Measurements from ENCODE around the gene FGD3. TPM values are rescaled to one million over a fixed set of nuclear protein-coding genes. Genes with fewer than 3 reads are reported as not detected.

Gene FGD3
- total and polyA plus RNA-seq, 2 donors (not counting 1 experiment from before 2014, with no cell fraction given): 130 to 134 TPM

- 28% methylated on average over 12 of the region's 12 CpGs for WGBS (ENCODE audit: insufficient coverage)
- Mint-ChIP-seq H3K27me3 (no peaks in the 10 kb centered on the region), H3K27ac (peak overlapping the region; percentile 99), H3K4me1 (peaks cover 81% of the 10 kb centered on the region), H3K9me3 (ENCODE audit: insufficient read depth) (no peaks in the 10 kb centered on the region), H3K4me3 (peak overlapping the region; percentile 92)
- CTCF ChIA-PET: interaction anchor here (0.9 to 1.8 kb wide), 10 partner anchors 26 to 107 kb away, joined by 3 to 14 read pairs (median 3); partner anchors contain the start of gene CARD19
- Histone ChIP-seq H3K79me2 (ENCODE audit: control insufficient read depth, insufficient read depth, low read length) (peaks cover 77% of the 10 kb centered on the region), H3K27me3 (replicated peaks in 1 of 4; ENCODE audit: control extremely low read depth in 1 of 4, control insufficient read depth in 3 of 4, insufficient read depth in 4 of 4, low read length in 3 of 4) (no peaks in the 10 kb centered on the region), H3K4me2 (replicated peaks; ENCODE audit: low read depth, low read length, poor library complexity, severe bottlenecking) (peak overlapping the region; percentile 94), H3K4me1 (ENCODE audit: control insufficient read depth in 2 of 2, insufficient read depth in 2 of 2, low read length in 2 of 2) (peaks cover 63 to 65% of the 10 kb centered on the region in 2 donors), H2AFZ (ENCODE audit: insufficient read depth, low read depth, low read length, poor library complexity, severe bottlenecking) (peak overlapping the region; percentile 34), H3K9ac (ENCODE audit: low read length) (peak overlapping the region; percentile 59), H4K20me1 (ENCODE audit: control insufficient read depth, insufficient read depth, low read length, poor library complexity, severe bottlenecking) (no peaks in the 10 kb centered on the region), H3K27ac (ENCODE audit: low read length in 2 of 2) (peak overlapping the region; percentile 74 to 78), H3K4me3 (ENCODE audit: control extremely low read depth in 1 of 5, extremely low read depth in 1 of 5, insufficient read depth in 1 of 5, low read depth in 2 of 5, low read length in 4 of 5) (peak overlapping the region in 4 of 5 experiments; percentile 5 to 36 (median 18)), H3K36me3 (replicated peaks in 1 of 2; ENCODE audit: control extremely low read depth in 1 of 2, control insufficient read depth in 1 of 2, extremely low read depth in 1 of 2, insufficient read depth in 2 of 2, low read length in 1 of 2) (peaks cover 0 to 39% of the 10 kb centered on the region in 2 experiments), H3K9me3 (ENCODE audit: control extremely low read depth in 1 of 3, control insufficient read depth in 2 of 3, insufficient read depth in 1 of 3, low read length in 2 of 3) (no peaks in the 10 kb centered on the region)
- intact Hi-C loops (cut with micrococcal nuclease): loop anchor here (1.0 to 2.0 kb wide), 3 partner anchors 31 to 100 kb away; no protein-coding TSS in a partner anchor
- POLR2A ChIA-PET: interaction anchor here (0.5 to 5.4 kb wide), 10 partner anchors 12 to 101 kb away, joined by 3 to 36 read pairs (median 6); partner anchors contain the start of genes CARD19 and NINJ1
- ATAC-seq (ENCODE audit: low read depth) (peak; percentile 78), DNase-seq (peak; percentile 89)
- TF ChIP-seq EZH2 (IDR thresholded peaks at IDR 0.05; ENCODE audit: borderline replicate concordance, insufficient read depth, low read depth, low read length, poor library complexity, severe bottlenecking) (no peak), CTCF (IDR thresholded peaks at IDR 0.05) (no peak)
Measured at GRCh38 chr9:93064392-93065134, 117.2 kb downstream of the FGD3 start.

Measured in B cell (primary cell).